ENCODE results near the gene DOCK8.
A peak's percentile ranks its signal among the peaks of the same experiment; 100 is the strongest.

The DOCK8 gene

GRCh38 chr9:281741-282645, 67.3 kb downstream of the DOCK8 start:
- Histone ChIP-seq H3K36me3 (ENCODE audit: control insufficient read depth in 1 of 2, insufficient read depth in 2 of 2, low read length in 2 of 2) (no peaks in the 10 kb centered on the region), H3K4me1 (ENCODE audit: control insufficient read depth in 1 of 2, insufficient read depth in 2 of 2, low read length in 2 of 2) (peaks cover 15 to 24% of the 10 kb centered on the region in 2 donors), H3K9me3 (ENCODE audit: control insufficient read depth in 1 of 2, low read length in 2 of 2) (no peaks in the 10 kb centered on the region), H3K27ac (ENCODE audit: low read depth, low read length) (peak overlapping the region; percentile 17), H3K27me3 (ENCODE audit: control insufficient read depth in 1 of 2, insufficient read depth in 2 of 2, low read length in 2 of 2) (no peaks in the 10 kb centered on the region), H3K9ac (ENCODE audit: low read depth in 1 of 2, low read length in 2 of 2) (peak overlapping the region in 1 of 2 donors; percentile 34), H3K4me3 (ENCODE audit: low read depth in 1 of 2, low read length in 2 of 2) (peak overlapping the region in 1 of 2 donors; percentile 3)

GRCh38 chr9:286071-286740, 71.5 kb downstream of the DOCK8 start:
- H3K4me1 ChIP-seq (ENCODE audit: control insufficient read depth in 1 of 2, insufficient read depth in 2 of 2, low read length in 2 of 2): peaks cover 5 to 11% of the 10 kb centered on the region in 2 donors
- no peaks in the 10 kb centered on the region for H3K9me3 ChIP-seq (ENCODE audit: control insufficient read depth in 1 of 2, low read length in 2 of 2)
- no peak overlapping the region for H3K9ac ChIP-seq (ENCODE audit: low read depth in 1 of 2, low read length in 2 of 2)
- no peaks in the 10 kb centered on the region for H3K27me3 ChIP-seq (ENCODE audit: control insufficient read depth in 1 of 2, insufficient read depth in 2 of 2, low read length in 2 of 2)
- H3K27ac ChIP-seq (ENCODE audit: low read depth, low read length): no peak overlapping the region
- no peaks in the 10 kb centered on the region for H3K36me3 ChIP-seq (ENCODE audit: control insufficient read depth in 1 of 2, insufficient read depth in 2 of 2, low read length in 2 of 2)
- no peak overlapping the region for H3K4me3 ChIP-seq (ENCODE audit: low read depth in 1 of 2, low read length in 2 of 2)

DNA sequence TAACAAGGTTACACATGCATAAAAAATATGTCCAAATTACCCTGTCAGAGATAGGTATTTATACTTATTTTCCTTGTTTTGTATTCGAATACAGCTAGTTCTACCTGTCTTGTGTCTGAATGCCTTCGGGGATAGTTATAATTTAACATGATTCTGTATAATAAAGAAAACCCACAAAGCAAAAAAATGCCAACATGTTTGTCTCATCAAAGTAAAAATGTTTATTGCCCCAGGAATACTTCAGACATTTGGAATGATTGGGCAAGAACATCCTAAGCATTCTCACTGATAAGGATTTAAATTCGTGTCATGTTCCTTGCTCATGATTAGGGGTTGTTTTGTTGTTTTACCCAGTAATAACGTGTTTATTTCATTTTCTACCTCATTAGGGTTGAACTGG, 74.5 kb downstream of the DOCK8 start:
- Histone ChIP-seq H3K36me3 (ENCODE audit: control insufficient read depth in 1 of 2, insufficient read depth in 2 of 2, low read length in 2 of 2) (no peaks in the 10 kb centered on the region), H3K27me3 (ENCODE audit: control insufficient read depth in 1 of 2, insufficient read depth in 2 of 2, low read length in 2 of 2) (no peaks in the 10 kb centered on the region), H3K4me3 (ENCODE audit: low read depth in 1 of 2, low read length in 2 of 2) (no peak overlapping the region), H3K9me3 (ENCODE audit: control insufficient read depth in 1 of 2, low read length in 2 of 2) (no peaks in the 10 kb centered on the region), H3K4me1 (ENCODE audit: control insufficient read depth in 1 of 2, insufficient read depth in 2 of 2, low read length in 2 of 2) (no peaks in the 10 kb centered on the region), H3K9ac (ENCODE audit: low read depth in 1 of 2, low read length in 2 of 2) (no peak overlapping the region), H3K27ac (ENCODE audit: low read depth, low read length) (no peak overlapping the region)

DNA sequence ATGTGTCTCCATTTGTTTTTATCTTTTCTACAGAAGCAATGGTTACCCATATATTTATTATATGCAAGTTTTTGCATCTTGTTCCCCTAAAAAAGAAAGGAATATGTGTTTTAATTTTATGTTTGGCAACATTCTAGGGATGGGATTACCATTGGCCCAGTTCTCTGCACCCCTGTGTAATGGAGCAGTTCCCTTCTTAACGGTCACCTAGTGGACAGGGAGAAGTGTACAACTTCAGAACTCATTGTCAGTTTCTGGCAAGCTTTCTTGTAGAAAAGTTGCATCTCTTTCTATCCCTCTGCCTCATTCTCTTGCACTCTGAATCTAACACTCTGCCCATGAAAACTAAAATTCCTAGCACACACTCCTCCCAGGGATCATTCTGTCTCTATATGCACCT, 78.2 kb downstream of the DOCK8 start:
- H3K9ac ChIP-seq (ENCODE audit: low read depth in 1 of 2, low read length in 2 of 2): no peak overlapping the region

GRCh38 chr9:295576-295975, 80.9 kb downstream of the DOCK8 start:
- no peak overlapping the region for H3K27ac ChIP-seq (ENCODE audit: low read depth, low read length)

More for the DNA sequence above, 78.2 kb downstream of the DOCK8 start:
- Histone ChIP-seq H3K27ac (ENCODE audit: low read depth, low read length) (no peak overlapping the region), H3K36me3 (ENCODE audit: control insufficient read depth in 1 of 2, insufficient read depth in 2 of 2, low read length in 2 of 2) (no peaks in the 10 kb centered on the region), H3K27me3 (ENCODE audit: control insufficient read depth in 1 of 2, insufficient read depth in 2 of 2, low read length in 2 of 2) (no peaks in the 10 kb centered on the region), H3K9me3 (ENCODE audit: control insufficient read depth in 1 of 2, low read length in 2 of 2) (no peaks in the 10 kb centered on the region), H3K4me3 (ENCODE audit: low read depth in 1 of 2, low read length in 2 of 2) (no peak overlapping the region), H3K4me1 (ENCODE audit: control insufficient read depth in 1 of 2, insufficient read depth in 2 of 2, low read length in 2 of 2) (peaks cover 0 to 7% of the 10 kb centered on the region in 2 donors)

GRCh38 chr9:296411-296810, 81.7 kb downstream of the DOCK8 start:
- no peak overlapping the region for H3K27ac ChIP-seq (ENCODE audit: low read depth, low read length)

More at GRCh38 chr9:295576-295975, 80.9 kb downstream of the DOCK8 start:
- Histone ChIP-seq H3K4me3 (ENCODE audit: low read depth in 1 of 2, low read length in 2 of 2) (no peak overlapping the region), H3K36me3 (ENCODE audit: control insufficient read depth in 1 of 2, insufficient read depth in 2 of 2, low read length in 2 of 2) (no peaks in the 10 kb centered on the region), H3K27me3 (ENCODE audit: control insufficient read depth in 1 of 2, insufficient read depth in 2 of 2, low read length in 2 of 2) (no peaks in the 10 kb centered on the region), H3K9ac (ENCODE audit: low read depth in 1 of 2, low read length in 2 of 2) (no peak overlapping the region), H3K9me3 (ENCODE audit: control insufficient read depth in 1 of 2, low read length in 2 of 2) (no peaks in the 10 kb centered on the region), H3K4me1 (ENCODE audit: control insufficient read depth in 1 of 2, insufficient read depth in 2 of 2, low read length in 2 of 2) (peaks cover 0 to 7% of the 10 kb centered on the region in 2 donors)

GRCh38 chr9:297104-297972, 82.7 kb downstream of the DOCK8 start:
- Histone ChIP-seq H3K9me3 (ENCODE audit: control insufficient read depth in 1 of 2, low read length in 2 of 2) (no peaks in the 10 kb centered on the region), H3K4me3 (ENCODE audit: low read depth in 1 of 2, low read length in 2 of 2) (no peak overlapping the region), H3K27me3 (ENCODE audit: control insufficient read depth in 1 of 2, insufficient read depth in 2 of 2, low read length in 2 of 2) (no peaks in the 10 kb centered on the region), H3K36me3 (ENCODE audit: control insufficient read depth in 1 of 2, insufficient read depth in 2 of 2, low read length in 2 of 2) (no peaks in the 10 kb centered on the region), H3K4me1 (ENCODE audit: control insufficient read depth in 1 of 2, insufficient read depth in 2 of 2, low read length in 2 of 2) (peaks cover 0 to 7% of the 10 kb centered on the region in 2 donors), H3K9ac (ENCODE audit: low read depth in 1 of 2, low read length in 2 of 2) (no peak overlapping the region), H3K27ac (ENCODE audit: low read depth, low read length) (no peak overlapping the region)

More at GRCh38 chr9:296411-296810, 81.7 kb downstream of the DOCK8 start:
- no peak overlapping the region for H3K9ac ChIP-seq (ENCODE audit: low read depth in 1 of 2, low read length in 2 of 2)
- no peaks in the 10 kb centered on the region for H3K27me3 ChIP-seq (ENCODE audit: control insufficient read depth in 1 of 2, insufficient read depth in 2 of 2, low read length in 2 of 2)
- H3K36me3 ChIP-seq (ENCODE audit: control insufficient read depth in 1 of 2, insufficient read depth in 2 of 2, low read length in 2 of 2): no peaks in the 10 kb centered on the region
- H3K9me3 ChIP-seq (ENCODE audit: control insufficient read depth in 1 of 2, low read length in 2 of 2): no peaks in the 10 kb centered on the region
- no peak overlapping the region for H3K4me3 ChIP-seq (ENCODE audit: low read depth in 1 of 2, low read length in 2 of 2)
- H3K4me1 ChIP-seq (ENCODE audit: control insufficient read depth in 1 of 2, insufficient read depth in 2 of 2, low read length in 2 of 2): peaks cover 0 to 7% of the 10 kb centered on the region in 2 donors

DNA sequence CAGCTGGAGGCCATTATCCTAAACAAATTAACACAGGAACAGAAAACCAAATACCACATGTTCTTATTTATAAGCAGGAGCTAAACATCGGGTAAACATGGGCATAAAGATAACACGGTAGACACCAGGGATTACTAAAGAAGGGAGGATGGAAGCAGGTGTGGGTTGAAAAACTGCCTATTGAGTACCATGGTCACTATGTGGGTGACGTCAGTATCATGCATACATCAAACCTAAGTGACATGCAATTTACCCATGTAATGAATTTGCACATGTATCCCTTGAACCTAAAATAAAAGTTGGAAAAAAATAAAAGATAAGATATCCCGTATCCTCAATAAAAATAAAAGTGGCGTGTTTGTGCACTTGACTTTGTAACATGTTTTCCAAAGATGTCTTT, 88.8 kb downstream of the DOCK8 start:
- Histone ChIP-seq H3K27ac (ENCODE audit: low read depth, low read length) (no peak overlapping the region), H3K9me3 (ENCODE audit: control insufficient read depth in 1 of 2, low read length in 2 of 2) (no peaks in the 10 kb centered on the region), H3K27me3 (ENCODE audit: control insufficient read depth in 1 of 2, insufficient read depth in 2 of 2, low read length in 2 of 2) (no peaks in the 10 kb centered on the region), H3K4me1 (ENCODE audit: control insufficient read depth in 1 of 2, insufficient read depth in 2 of 2, low read length in 2 of 2) (no peaks in the 10 kb centered on the region), H3K36me3 (ENCODE audit: control insufficient read depth in 1 of 2, insufficient read depth in 2 of 2, low read length in 2 of 2) (no peaks in the 10 kb centered on the region), H3K4me3 (ENCODE audit: low read depth in 1 of 2, low read length in 2 of 2) (no peak overlapping the region), H3K9ac (ENCODE audit: low read depth in 1 of 2, low read length in 2 of 2) (no peak overlapping the region)

DNA sequence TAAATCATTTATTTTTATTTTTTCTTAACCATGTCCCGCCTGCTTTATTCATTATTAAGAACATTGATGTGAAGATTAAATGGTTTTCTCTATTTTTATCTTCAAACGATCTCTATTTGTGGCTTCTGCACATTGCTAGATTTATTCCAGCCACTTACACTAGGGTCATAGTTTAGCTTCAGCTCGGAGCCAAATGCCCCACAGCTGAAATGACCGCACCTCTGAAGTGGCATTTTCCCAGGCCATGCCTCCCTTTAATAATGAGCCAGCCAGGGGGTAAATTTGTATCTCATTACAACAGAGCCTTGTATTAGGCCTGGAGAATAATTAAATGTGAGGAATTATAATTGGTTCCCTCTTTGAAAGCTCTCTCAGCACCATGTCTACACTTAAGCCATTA, 89.4 kb downstream of the DOCK8 start:
- Histone ChIP-seq H3K36me3 (ENCODE audit: control insufficient read depth in 1 of 2, insufficient read depth in 2 of 2, low read length in 2 of 2) (no peaks in the 10 kb centered on the region), H3K9ac (ENCODE audit: low read depth in 1 of 2, low read length in 2 of 2) (no peak overlapping the region), H3K27me3 (ENCODE audit: control insufficient read depth in 1 of 2, insufficient read depth in 2 of 2, low read length in 2 of 2) (no peaks in the 10 kb centered on the region), H3K4me1 (ENCODE audit: control insufficient read depth in 1 of 2, insufficient read depth in 2 of 2, low read length in 2 of 2) (no peaks in the 10 kb centered on the region), H3K27ac (ENCODE audit: low read depth, low read length) (no peak overlapping the region), H3K4me3 (ENCODE audit: low read depth in 1 of 2, low read length in 2 of 2) (no peak overlapping the region), H3K9me3 (ENCODE audit: control insufficient read depth in 1 of 2, low read length in 2 of 2) (no peaks in the 10 kb centered on the region)
